ENCODE measurements around the gene ZNF444.

GRCh38 chr19:56107626-56108351 lies 33.3 kb upstream of the ZNF444 start:
- TF ChIP-seq CTCF (conservative IDR thresholded peaks at IDR 0.05; ENCODE audit: low read depth, low read length), result no peak
- TF ChIP-seq RAD21 (IDR thresholded peaks at IDR 0.05; ENCODE audit: low read length), result no peak
- TF ChIP-seq, protein P1, sequence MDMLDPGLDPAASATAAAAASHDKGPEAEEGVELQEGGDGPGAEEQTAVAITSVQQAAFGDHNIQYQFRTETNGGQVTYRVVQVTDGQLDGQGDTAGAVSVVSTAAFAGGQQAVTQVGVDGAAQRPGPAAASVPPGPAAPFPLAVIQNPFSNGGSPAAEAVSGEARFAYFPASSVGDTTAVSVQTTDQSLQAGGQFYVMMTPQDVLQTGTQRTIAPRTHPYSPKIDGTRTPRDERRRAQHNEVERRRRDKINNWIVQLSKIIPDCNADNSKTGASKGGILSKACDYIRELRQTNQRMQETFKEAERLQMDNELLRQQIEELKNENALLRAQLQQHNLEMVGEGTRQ (IDR thresholded peaks at IDR 0.05; ENCODE audit: low read depth, low read length), result no peak
- TF ChIP-seq, protein P2, sequence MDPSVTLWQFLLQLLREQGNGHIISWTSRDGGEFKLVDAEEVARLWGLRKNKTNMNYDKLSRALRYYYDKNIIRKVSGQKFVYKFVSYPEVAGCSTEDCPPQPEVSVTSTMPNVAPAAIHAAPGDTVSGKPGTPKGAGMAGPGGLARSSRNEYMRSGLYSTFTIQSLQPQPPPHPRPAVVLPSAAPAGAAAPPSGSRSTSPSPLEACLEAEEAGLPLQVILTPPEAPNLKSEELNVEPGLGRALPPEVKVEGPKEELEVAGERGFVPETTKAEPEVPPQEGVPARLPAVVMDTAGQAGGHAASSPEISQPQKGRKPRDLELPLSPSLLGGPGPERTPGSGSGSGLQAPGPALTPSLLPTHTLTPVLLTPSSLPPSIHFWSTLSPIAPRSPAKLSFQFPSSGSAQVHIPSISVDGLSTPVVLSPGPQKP (IDR thresholded peaks at IDR 0.05; ENCODE audit: borderline replicate concordance, low read depth, low read length), result no peak
- TF ChIP-seq POLR2A (IDR thresholded peaks at IDR 0.05; ENCODE audit: low read depth, low read length), result no peak
- TF ChIP-seq CEBPB (IDR thresholded peaks at IDR 0.05; ENCODE audit: low read depth, low read length), result no peak
- no peak for TF ChIP-seq MAFK (IDR thresholded peaks at IDR 0.05; ENCODE audit: low read depth, low read length)
- no peak for TF ChIP-seq SMC3 (IDR thresholded peaks at IDR 0.05; ENCODE audit: low read depth, low read length)
